Progenitor cell of endocrine pancreas (in vitro differentiated cells): ENCODE data around the gene PRKAR1B. TPM values are rescaled to one million over a fixed set of nuclear protein-coding genes. Genes with fewer than 3 reads are reported as not detected.

Experiments used
- DNase-seq: peaks from one replicate; pipeline ENCODE4 v3.0.0; 2021; ENCODE audit warnings: low spot score; ENCODE audit not compliant: unreplicated experiment
- H3K27ac Mint-ChIP-seq: 2 replicates; pipeline ENCODE4 v1.8.0; 2021; ENCODE audit warnings: mild to moderate bottlenecking, moderate library complexity, mixed read lengths
- H3K27me3 Mint-ChIP-seq: 2 replicates; pipeline ENCODE4 v1.8.0; 2021; ENCODE audit warnings: mixed read lengths
- H3K36me3 Mint-ChIP-seq: 2 replicates; pipeline ENCODE4 v1.8.0; 2022; ENCODE audit warnings: mixed read lengths; ENCODE audit not compliant: insufficient read depth
- H3K4me1 Mint-ChIP-seq: 2 replicates; pipeline ENCODE4 v1.8.0; 2021; ENCODE audit warnings: low read depth, mixed read lengths
- H3K4me3 Mint-ChIP-seq: 2 replicates; pipeline ENCODE4 v1.8.0; 2021; ENCODE audit warnings: low read depth, mild to moderate bottlenecking, moderate library complexity, mixed read lengths
- H3K9me3 Mint-ChIP-seq: 2 replicates; pipeline ENCODE4 v1.8.0; 2021; ENCODE audit warnings: low read depth, mixed read lengths
- CTCF ChIP-seq: fragments of 200-600 bp; sonication (generic); IDR thresholded peaks from one replicate; pipeline ENCODE4 v1.5.0; 2021; ENCODE audit warnings: antibody characterized with exemption, mild to moderate bottlenecking; ENCODE audit not compliant: unreplicated experiment
- total RNA-seq: library from RNA; stranded (reverse); gene quantifications from 2 replicates; pipeline ENCODE4 v1.2.1, GENCODE V29; 2021

PRKAR1B gene
- total RNA-seq, 1 donor from 2014 or later, result 54.2 TPM

GRCh38 chr7:759569-759968 is 32.5 kb upstream of the PRKAR1B start:
- Mint-ChIP-seq H3K9me3 (no peaks in the 10 kb centered on the region), H3K27ac (no peak overlapping the region), H3K4me1 (no peaks in the 10 kb centered on the region), H3K4me3 (no peak overlapping the region), H3K27me3 (no peaks in the 10 kb centered on the region), H3K36me3 (peaks cover 11% of the 10 kb centered on the region)
- TF ChIP-seq CTCF, result no peak
- no peak for DNase-seq

DNA sequence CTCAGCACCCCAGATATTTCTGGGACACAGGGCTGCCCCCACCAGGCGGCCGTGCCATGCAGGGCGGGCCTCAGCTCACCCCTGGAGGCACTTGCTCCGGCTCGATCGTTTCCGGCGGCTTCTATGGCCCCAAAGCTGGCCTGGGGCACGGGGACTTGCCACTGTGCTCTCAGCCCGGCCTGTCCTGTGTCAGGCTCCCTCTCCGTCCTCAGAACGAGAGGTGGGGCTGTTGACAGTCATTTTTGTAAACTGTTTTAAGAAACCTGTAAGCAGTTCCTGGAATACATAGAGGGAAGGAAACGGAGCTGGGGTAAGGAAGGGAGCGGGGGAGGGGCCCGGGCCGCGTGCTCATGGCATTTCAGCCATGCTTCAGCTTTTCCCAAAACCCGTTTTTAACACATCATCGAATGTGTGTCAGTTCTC is 30.7 kb upstream of the PRKAR1B start:
- no peak for DNase-seq
- no peak for TF ChIP-seq CTCF
- no peaks in the 10 kb centered on the region for H3K4me1 Mint-ChIP-seq
- no peaks in the 10 kb centered on the region for H3K9me3 Mint-ChIP-seq
- no peaks in the 10 kb centered on the region for H3K27me3 Mint-ChIP-seq
- H3K27ac Mint-ChIP-seq, result no peak overlapping the region
- H3K4me3 Mint-ChIP-seq, result no peak overlapping the region
- peaks cover 15% of the 10 kb centered on the region for H3K36me3 Mint-ChIP-seq

DNA sequence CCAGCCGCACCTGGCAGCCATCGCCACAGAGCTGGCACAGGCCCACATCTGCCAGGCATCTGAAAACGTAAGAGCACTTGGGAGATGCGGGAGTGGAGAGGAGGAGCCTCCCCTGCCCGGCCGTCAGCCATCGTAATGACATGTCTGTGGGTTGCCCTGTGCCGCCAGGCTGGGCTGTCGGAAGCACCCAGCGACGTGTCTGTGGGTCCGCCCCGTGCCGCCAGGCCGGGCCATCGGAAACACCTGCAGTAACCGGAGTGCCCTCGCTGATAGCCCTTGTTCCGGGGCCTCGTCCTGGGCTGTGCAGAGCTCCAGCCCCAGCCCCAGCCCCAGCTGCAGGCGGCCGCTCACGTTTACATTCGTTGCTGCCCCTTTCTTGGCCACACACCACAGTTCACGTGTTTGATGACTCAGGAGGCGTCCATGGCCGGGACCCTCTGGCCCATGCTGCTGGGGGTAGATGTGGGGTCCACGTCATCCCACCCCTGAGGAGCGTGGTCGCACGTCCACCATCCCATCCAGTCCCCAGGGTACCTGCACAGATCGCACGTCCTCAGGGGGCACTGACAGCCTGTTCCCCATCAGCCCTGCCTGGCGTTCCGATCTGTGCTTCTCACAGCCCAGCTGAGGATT is 30.0 kb upstream of the PRKAR1B start:
- H3K4me3 Mint-ChIP-seq, result no peak overlapping the region

GRCh38 chr7:756231-756927 is 29.3 kb upstream of the PRKAR1B start:
- no peaks in the 10 kb centered on the region for H3K27me3 Mint-ChIP-seq
- H3K4me3 Mint-ChIP-seq, result no peak overlapping the region
- TF ChIP-seq CTCF, result no peak
- H3K4me1 Mint-ChIP-seq, result no peaks in the 10 kb centered on the region
- DNase-seq, result no peak
- no peaks in the 10 kb centered on the region for H3K9me3 Mint-ChIP-seq
- no peak overlapping the region for H3K27ac Mint-ChIP-seq
- peaks cover 18% of the 10 kb centered on the region for H3K36me3 Mint-ChIP-seq

More for the DNA sequence above, 30.0 kb upstream of the PRKAR1B start:
- H3K27ac Mint-ChIP-seq, result no peak overlapping the region
- no peaks in the 10 kb centered on the region for H3K27me3 Mint-ChIP-seq
- DNase-seq, result no peak
- H3K9me3 Mint-ChIP-seq, result no peaks in the 10 kb centered on the region
- H3K4me1 Mint-ChIP-seq, result no peaks in the 10 kb centered on the region
- peaks cover 16% of the 10 kb centered on the region for H3K36me3 Mint-ChIP-seq
- TF ChIP-seq CTCF, result no peak

GRCh38 chr7:755413-755805 is 28.3 kb upstream of the PRKAR1B start:
- Mint-ChIP-seq H3K4me1 (no peaks in the 10 kb centered on the region), H3K27ac (no peak overlapping the region), H3K27me3 (no peaks in the 10 kb centered on the region), H3K9me3 (no peaks in the 10 kb centered on the region), H3K36me3 (peaks cover 16% of the 10 kb centered on the region), H3K4me3 (no peak overlapping the region)
- DNase-seq, result no peak
- TF ChIP-seq CTCF, result no peak
